Stimulated activated CD4-positive, alpha-beta T cell treated with anti-CD3 and anti-CD28 coated beads, Interleukin-15, amount 100 ng/mL, for 48 hours (primary cell): Measurements from ENCODE around the gene RASGRF2.
"Not testable (repeated sequence)": the region's sequence is repeated elsewhere in the genome, so short reads cannot be mapped to it uniquely, and the experiment has no call there.

Experiments used
- DNase-seq, 2 donors: peaks; one replicate each; pipeline ENCODE4 v3.0.0-alpha.2; 2020; ENCODE audit warnings: low read depth in 2 of 2

Gene RASGRF2

GRCh38 chr5:81270394-81271027 is 310.3 kb downstream of the RASGRF2 start:
- DNase-seq, result not testable (repeated sequence)
